ENCODE results near the gene PCK2.

- TF ChIP-seq CTCF (IDR thresholded peaks at IDR 0.05) (no peak), POLR2A (IDR thresholded peaks at IDR 0.05) (no peak)
Measured at GRCh38 chr14:24092505-24093206, 1.5 kb upstream of the PCK2 start.

All from vagina (tissue), 2 donors.